RKO (cell line): Measurements from ENCODE around the gene INTS1.

ENCODE experiments used
- DNase-seq: peaks from one replicate; pipeline ENCODE4 v3.0.0-alpha.2; 2016; ENCODE audit warnings: low spot score

Gene INTS1, protein sequence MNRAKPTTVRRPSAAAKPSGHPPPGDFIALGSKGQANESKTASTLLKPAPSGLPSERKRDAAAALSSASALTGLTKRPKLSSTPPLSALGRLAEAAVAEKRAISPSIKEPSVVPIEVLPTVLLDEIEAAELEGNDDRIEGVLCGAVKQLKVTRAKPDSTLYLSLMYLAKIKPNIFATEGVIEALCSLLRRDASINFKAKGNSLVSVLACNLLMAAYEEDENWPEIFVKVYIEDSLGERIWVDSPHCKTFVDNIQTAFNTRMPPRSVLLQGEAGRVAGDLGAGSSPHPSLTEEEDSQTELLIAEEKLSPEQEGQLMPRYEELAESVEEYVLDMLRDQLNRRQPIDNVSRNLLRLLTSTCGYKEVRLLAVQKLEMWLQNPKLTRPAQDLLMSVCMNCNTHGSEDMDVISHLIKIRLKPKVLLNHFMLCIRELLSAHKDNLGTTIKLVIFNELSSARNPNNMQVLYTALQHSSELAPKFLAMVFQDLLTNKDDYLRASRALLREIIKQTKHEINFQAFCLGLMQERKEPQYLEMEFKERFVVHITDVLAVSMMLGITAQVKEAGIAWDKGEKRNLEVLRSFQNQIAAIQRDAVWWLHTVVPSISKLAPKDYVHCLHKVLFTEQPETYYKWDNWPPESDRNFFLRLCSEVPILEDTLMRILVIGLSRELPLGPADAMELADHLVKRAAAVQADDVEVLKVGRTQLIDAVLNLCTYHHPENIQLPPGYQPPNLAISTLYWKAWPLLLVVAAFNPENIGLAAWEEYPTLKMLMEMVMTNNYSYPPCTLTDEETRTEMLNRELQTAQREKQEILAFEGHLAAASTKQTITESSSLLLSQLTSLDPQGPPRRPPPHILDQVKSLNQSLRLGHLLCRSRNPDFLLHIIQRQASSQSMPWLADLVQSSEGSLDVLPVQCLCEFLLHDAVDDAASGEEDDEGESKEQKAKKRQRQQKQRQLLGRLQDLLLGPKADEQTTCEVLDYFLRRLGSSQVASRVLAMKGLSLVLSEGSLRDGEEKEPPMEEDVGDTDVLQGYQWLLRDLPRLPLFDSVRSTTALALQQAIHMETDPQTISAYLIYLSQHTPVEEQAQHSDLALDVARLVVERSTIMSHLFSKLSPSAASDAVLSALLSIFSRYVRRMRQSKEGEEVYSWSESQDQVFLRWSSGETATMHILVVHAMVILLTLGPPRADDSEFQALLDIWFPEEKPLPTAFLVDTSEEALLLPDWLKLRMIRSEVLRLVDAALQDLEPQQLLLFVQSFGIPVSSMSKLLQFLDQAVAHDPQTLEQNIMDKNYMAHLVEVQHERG (N-terminal part only)

GRCh38 chr7:1503816-1504775 is at the start of gene INTS1:
TSS of gene INTS1 (minus strand) at chr7:1504389. CDS start at chr7:1503960, 429 bp downstream.
- DNase-seq, result peak; percentile 89

- no peak for DNase-seq
These were observed 49.5 kb upstream of the INTS1 start for GRCh38 chr7:1553512-1554210.

DNA sequence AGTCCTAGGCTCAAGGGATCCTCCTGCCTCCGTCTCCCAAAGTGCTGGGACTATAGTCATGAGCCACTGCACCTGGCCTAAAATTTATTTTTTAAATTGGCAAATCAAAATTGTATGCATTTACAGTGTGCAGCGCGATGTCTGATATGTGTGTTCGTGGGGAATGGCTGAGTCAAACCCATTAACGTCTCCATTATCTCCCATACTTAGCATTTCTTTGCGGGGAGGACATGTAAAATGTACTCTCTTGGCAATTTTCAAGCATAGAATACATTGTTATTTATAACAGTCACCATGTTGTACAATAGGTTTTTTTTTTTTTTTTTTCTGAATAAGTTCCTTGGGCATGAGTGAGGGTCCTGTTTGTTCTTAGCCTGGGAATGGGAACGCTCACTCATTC is 48.0 kb upstream of the INTS1 start:
- DNase-seq, result no peak

- no peak for DNase-seq
These were observed 46.6 kb upstream of the INTS1 start for GRCh38 chr7:1550846-1551155.

GRCh38 chr7:1550005-1550845 is 46.0 kb upstream of the INTS1 start:
- DNase-seq, result no peak

- no peak for DNase-seq
These were observed 45.3 kb upstream of the INTS1 start for GRCh38 chr7:1549357-1550004.

- no peak for DNase-seq
These were observed 44.8 kb upstream of the INTS1 start for GRCh38 chr7:1548944-1549343.

GRCh38 chr7:1548438-1548831 is 44.2 kb upstream of the INTS1 start:
- no peak for DNase-seq

GRCh38 chr7:1547777-1548437 is 43.7 kb upstream of the INTS1 start:
- no peak for DNase-seq

DNA sequence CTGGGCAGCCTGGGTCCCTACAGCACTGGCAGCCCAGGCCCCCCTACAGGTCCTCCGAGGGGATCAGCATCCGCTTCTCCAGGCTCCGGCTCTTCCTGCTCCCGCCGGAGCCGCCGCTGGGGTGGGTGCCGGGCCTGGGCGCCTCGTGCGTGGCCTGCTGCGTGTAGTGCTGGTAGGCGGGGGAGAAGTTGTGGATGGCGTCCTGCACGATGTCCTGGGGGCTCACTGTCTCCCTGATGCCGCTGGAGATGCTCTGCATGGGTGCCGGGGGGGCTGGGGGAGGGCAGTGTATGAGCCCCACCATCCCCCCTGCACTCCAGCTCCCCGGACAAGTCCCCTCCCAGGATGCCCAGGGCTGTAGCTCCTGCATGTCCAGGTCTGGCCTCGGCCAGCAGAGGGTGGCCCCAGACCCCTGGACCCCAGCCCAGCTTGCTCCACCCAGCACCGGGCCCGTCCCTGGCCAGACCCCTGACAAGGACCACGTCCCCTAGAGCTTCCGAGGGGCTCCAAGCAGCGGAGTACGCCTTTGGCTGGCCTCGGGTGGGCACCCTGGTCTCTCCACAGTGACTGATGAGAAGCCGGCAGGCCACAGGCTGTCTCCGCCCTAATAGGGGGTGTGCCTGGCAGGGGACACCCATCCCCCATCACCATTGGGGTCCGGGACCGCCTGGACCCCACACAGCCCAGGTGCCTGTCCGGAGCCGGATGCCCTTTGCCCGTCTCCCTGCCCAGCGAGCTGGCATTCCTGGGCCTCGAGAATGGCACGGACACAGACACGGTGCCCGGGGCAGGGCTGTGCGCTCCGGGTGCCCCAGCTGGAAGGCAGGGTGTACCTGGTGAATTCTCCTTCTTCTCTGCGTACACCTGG is 43.0 kb upstream of the INTS1 start:
- DNase-seq, result no peak

GRCh38 chr7:1546274-1546908 is 42.2 kb upstream of the INTS1 start:
- DNase-seq, result no peak

GRCh38 chr7:1545417-1546246 is 41.4 kb upstream of the INTS1 start:
- DNase-seq, result no peak

DNA sequence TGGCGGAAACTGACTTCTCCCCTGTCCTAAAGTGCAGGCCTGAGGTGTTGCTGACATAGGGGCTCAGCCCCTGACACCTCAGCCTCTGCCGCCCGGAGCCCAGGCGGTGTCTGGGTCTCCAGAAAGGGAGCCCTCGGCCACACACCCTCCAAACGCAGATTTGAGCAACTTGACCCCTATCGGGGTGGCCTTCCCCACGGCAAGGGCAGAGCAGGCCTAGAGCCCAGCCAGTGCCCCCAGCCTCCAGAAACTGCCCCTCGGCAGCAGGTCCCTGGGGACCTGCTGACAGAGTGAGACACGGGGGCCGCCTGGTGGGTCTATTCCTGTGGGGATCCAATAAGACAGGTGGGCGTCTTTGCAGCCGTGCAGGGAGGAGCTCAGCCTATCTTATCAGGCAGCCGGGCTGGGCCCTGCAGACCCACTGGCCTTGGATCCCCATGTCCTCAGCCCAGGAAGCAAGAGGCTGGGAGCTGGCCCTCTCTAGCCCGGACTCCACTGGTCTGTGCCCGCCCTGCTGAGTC is 40.8 kb upstream of the INTS1 start:
- no peak for DNase-seq

GRCh38 chr7:1544178-1544895 is 40.1 kb upstream of the INTS1 start:
- no peak for DNase-seq

DNA sequence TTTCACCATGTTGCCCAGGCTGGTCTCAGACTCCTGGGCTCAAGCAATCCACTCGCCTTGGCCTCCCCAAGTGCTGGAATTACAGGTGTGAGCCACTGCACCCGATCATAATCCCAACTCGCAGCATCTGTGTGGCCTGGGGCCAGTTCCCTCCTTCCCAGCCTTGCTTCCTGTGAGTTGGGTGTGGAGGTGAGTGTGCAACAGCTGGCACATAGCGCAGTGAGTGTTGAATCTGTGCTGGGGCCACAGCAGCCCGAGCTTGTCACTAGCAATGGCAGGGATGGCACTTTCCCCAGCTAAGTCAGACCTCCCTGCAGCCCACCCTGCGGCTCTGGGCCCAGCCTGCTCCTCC is 39.6 kb upstream of the INTS1 start:
- no peak for DNase-seq
